ENCODE results near the gene STMN3.

GRCh38 chr20:63636752-63637628 lies 16.2 kb downstream of the STMN3 start:
- TF ChIP-seq, protein P1, sequence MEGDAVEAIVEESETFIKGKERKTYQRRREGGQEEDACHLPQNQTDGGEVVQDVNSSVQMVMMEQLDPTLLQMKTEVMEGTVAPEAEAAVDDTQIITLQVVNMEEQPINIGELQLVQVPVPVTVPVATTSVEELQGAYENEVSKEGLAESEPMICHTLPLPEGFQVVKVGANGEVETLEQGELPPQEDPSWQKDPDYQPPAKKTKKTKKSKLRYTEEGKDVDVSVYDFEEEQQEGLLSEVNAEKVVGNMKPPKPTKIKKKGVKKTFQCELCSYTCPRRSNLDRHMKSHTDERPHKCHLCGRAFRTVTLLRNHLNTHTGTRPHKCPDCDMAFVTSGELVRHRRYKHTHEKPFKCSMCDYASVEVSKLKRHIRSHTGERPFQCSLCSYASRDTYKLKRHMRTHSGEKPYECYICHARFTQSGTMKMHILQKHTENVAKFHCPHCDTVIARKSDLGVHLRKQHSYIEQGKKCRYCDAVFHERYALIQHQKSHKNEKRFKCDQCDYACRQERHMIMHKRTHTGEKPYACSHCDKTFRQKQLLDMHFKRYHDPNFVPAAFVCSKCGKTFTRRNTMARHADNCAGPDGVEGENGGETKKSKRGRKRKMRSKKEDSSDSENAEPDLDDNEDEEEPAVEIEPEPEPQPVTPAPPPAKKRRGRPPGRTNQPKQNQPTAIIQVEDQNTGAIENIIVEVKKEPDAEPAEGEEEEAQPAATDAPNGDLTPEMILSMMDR (IDR thresholded peaks at IDR 0.05 in 2 of 3, conservative IDR thresholded peaks at IDR 0.05 in 1 of 3; ENCODE audit: control insufficient read depth in 2 of 3, extremely low read depth in 1 of 3, insufficient read depth in 1 of 3, low read depth in 3 of 3, low read length in 3 of 3) = no peak
- TF ChIP-seq EP300 (IDR thresholded peaks at IDR 0.05; ENCODE audit: borderline replicate concordance in 1 of 2, control insufficient read depth in 1 of 2, low read depth in 2 of 2, low read length in 2 of 2) (no peak), RFX5 (IDR thresholded peaks at IDR 0.05; ENCODE audit: low read depth, low read length) (no peak), CBX5 (IDR thresholded peaks at IDR 0.05; ENCODE audit: low read depth) (no peak), CHD1 (IDR thresholded peaks at IDR 0.05; ENCODE audit: low read depth, low read length) (no peak), NBN (IDR thresholded peaks at IDR 0.05) (no peak)
- TF ChIP-seq, protein P2, sequence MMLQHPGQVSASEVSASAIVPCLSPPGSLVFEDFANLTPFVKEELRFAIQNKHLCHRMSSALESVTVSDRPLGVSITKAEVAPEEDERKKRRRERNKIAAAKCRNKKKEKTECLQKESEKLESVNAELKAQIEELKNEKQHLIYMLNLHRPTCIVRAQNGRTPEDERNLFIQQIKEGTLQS (IDR thresholded peaks at IDR 0.05; ENCODE audit: borderline replicate concordance, extremely low read depth, low read depth, low read length) = no peak
